HG03432 (cell line): ENCODE measurements around the gene ZNF213.

Experiments used
- ATAC-seq: cut with Tn5 transposase; IDR thresholded peaks from one replicate; pipeline ENCODE4 v1.9.1; 2021; ENCODE audit warnings: mild to moderate bottlenecking, moderate library complexity; ENCODE audit not compliant: unreplicated experiment

ZNF213 gene

GRCh38 chr16:3099732-3100499, 34.9 kb upstream of the ZNF213 start:
- peak; percentile 72 for ATAC-seq

DNA sequence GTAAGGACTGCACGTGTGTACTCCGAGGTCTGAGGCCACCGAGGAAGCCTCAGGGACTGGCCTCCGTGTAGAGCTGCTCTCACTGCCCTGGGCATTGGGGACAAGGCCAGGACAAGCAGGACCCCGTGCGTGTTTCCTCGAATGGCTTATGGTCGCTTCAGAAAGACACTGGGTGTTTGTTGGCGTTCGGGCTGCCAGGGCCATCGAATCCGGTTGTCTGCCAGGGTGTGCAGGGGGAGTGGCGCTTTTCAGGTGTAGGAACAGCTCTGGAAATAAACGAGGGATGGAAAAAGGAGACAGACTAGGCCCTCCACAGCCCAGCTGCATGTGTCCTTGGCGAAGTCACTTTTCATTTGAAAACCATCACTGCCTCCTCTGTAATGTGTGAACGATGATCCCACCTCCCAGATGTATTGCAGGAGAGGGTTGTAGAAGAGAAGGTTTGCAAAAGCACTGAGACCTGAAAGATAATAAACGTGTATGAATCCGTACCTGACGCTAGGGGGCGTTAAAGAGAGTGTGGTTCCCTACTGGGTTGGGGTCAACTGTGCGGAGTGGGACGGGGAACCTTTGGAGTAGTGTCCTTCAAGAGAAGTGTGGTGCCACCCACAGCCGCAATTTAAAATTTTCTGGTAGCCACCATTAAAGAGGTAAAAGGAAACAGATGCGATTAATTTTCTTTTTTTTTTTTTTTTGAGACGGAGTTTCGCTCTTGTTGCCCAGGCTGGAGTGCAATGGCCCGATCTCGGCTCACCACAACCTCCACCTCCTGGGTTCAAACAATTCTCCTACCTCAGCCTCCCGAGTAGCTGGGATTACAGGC, 33.6 kb upstream of the ZNF213 start:
- ATAC-seq, result no peak

DNA sequence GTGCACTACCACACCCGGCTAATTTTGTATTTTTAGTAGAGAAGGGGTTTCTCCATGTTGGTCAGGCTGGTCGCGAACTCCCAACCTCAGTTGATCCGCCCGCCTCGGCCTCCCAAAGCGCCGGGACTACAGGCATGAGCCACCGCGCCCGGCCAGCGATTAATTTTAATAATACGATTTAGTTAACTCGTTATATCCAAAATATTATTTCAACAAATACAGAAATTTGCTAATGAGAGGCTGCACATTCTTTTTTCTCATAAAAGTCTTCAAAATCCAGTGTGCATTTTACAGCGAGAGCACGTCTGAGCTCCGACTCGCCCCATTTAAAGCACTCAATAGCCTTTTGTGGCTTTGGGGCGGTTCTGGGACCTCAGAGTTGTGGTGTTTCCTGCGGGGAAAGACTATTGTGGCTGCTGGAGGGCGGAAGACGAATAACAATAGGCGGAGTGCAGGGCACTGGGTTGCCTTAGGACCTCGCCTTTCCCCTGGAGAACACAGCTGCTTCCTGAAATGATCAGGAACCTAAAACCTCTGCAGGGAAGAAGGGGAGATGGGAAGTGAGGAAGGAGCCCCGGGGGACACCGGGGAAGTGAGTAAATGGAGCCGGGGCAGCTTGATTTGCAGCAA, 32.9 kb upstream of the ZNF213 start:
- ATAC-seq, result no peak

GRCh38 chr16:3106205-3106928, 28.5 kb upstream of the ZNF213 start:
- ATAC-seq, result peak; percentile 90

- ATAC-seq, result no peak
Observed at GRCh38 chr16:3112058-3112880, 22.6 kb upstream of the ZNF213 start, which contains the start of gene ZNF205. ZNF205 (plus strand) TSS chr16:3112586; CDS start chr16:3113431, 845 bp downstream.

- ATAC-seq, result no peak
Observed at GRCh38 chr16:3112881-3113574, 21.8 kb upstream of the ZNF213 start.

DNA sequence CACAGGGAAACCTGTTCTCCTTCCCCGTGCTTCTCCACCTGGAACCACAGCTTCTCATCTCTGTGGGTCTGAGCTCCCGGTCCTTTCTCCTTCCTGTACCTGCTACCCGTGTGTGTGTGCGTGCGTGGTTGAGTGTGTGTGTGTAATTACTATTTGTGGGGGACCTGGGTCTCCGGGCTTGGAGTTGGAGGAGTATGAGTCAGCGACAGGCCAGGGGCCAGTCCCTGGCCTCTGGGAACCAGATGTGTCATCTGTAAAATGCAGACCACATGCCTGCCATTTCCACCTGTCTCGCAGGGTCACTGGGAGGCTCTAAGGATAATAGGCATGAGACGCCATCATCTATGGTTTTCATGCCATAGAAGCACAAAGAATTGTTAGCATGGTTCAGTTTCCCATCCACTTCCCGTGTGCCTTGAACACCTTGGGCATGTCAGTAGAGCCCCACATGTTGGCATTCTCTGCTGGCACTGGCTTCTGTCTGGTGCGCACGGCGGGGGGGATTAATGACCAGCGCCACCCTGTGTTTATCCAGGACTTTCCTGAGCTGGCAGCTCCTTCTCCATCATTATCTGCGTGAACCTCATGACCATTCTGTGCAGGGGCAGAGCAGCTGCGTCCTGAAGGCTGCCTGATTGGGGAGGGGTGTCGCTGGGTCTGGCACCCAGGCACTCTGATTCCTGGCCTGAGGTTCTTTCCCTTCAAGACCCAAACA, 20.9 kb upstream of the ZNF213 start:
- no peak for ATAC-seq

GRCh38 chr16:3115003-3115402, 19.8 kb upstream of the ZNF213 start:
- no peak for ATAC-seq

DNA sequence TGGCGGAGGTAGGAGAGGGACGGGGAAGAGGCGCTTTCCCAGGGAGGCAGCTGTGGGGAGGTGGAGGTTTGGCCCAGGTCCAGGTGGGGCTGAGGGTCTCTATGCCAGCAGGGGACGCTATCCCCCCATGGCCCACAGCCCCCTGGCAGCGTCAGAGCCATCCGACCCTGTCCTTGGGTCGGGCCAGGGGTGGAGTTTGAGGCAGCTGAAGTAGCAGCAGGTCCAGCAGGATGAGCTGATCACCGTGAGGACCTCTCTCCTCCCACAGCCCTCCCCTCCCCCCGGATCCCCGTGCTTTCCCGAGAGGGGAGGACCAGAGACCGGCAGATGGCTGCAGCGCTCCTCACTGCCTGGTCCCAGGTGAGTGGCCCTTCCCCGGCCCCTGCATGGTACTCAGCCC, 19.3 kb upstream of the ZNF213 start:
- no peak for ATAC-seq

DNA sequence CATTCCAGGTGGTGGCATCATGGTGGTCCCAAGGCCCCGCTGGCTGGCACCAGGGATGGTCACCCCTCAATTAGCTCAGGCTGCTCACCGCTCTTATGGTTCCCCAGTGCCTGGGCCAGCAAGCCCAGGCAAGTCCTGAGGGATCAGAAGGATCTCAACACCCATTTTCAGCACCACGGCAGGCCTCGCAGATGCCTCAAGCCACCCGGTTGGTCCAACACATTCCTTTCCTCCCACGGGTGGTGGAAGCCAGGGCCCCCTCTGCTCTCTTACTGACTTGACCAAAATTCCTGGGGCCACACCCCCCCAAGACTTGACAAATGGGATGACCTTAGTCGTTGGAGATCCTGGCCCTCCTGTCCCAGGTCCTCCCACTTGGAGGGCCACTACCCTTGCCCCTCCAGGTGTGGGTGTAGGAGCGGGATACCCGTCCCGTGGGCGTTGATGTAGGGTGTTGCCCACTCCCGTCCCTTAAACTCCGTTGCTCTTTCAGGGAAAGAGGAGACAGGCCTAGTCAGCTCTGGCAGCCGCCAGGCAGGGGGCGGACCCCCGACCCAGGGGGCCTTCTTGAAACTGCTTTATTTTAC, 16.5 kb upstream of the ZNF213 start:
- no peak for ATAC-seq

DNA sequence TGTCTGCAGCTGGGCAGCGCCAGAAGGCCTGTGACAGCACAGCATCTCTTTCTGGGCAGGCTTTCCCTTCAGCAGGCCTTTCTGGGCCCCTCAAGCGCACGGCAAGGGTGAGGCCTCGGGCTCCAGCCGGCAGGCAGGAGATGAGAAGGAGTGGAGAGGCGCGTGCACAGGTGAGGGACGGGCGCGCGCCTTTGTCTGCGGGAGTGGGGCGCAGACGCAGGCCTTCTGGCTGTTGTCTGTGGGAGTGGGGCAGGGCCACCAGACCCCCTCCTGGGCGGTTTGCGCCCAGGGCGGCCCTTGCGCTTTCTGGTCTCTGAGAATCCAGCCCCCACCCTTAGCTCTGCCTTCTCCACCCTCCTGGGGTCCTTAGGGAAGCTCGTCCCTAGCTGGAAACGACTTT, 16.0 kb upstream of the ZNF213 start:
- ATAC-seq, result no peak

- ATAC-seq, result no peak
Observed at GRCh38 chr16:3119286-3119685, 15.5 kb upstream of the ZNF213 start.

DNA sequence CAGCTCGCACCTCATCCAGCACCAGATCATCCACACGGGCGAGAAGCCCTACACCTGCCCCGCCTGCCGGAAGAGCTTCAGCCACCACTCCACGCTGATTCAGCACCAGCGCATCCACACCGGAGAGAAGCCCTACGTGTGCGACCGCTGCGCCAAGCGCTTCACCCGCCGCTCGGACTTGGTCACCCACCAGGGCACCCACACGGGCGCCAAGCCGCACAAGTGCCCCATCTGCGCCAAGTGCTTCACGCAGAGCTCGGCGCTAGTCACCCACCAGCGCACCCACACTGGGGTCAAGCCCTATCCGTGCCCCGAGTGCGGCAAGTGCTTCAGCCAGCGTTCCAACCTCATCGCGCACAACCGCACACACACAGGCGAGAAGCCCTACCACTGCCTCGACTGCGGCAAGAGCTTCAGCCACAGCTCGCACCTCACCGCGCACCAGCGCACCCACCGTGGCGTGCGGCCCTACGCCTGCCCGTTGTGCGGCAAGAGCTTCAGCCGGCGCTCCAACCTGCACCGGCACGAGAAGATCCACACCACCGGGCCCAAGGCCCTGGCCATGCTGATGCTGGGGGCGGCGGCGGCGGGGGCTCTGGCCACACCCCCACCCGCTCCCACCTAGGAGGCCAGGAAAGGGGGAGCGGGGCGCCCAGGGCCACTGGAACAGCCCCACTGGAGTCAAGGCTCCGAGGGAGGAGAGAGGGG, 15.0 kb upstream of the ZNF213 start:
- ATAC-seq, result no peak

GRCh38 chr16:3120435-3120834, 14.4 kb upstream of the ZNF213 start:
- ATAC-seq, result no peak

DNA sequence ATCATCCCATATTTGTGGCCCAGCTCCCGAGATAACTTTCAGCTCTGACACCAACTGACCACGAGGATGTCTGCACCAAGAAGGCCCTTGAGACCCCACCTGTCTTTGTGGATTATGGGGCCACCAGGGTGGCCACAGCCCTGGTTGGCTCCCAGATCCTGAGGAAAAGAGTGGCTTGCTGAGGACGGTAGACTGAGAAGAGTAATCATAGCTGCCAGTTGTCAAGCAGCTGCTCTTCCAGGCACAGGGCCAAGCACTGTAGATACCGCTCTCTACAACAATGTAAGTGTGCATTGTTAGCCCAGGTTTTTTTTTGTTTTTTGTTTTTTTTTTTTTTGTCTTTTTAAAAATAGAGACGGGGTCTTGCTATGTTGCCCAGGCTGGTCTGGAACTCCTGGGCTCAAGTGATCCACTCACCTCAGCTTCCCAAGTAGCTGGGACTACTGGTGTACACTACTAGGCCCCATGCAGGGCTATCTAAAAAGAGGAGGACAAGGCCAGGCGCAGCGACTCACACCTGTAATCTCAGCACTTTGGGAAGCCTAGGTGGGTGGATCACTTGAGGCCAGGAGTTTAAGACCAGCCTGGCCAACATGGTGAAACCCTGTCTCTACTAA, 12.9 kb upstream of the ZNF213 start:
- ATAC-seq, result no peak

- no peak for ATAC-seq
Observed at GRCh38 chr16:3122926-3123570, 11.8 kb upstream of the ZNF213 start.
